OCI-LY7 (cell line): ENCODE results near the gene POLD2.
A peak's percentile ranks its signal among the peaks of the same experiment; 100 is the strongest.

ENCODE experiments used
- EZH2phosphoT487 ChIP-seq: fragments of 200-600 bp; sonication (generic); IDR thresholded peaks from 2 replicates; pipeline ENCODE4 v1.6.1; 2018; ENCODE audit warnings: low read depth, borderline replicate concordance, mild to moderate bottlenecking, mixed run types, antibody characterized with exemption, low read length, moderate library complexity, mixed read lengths
- TF ChIP-seq, protein P1 (sequence below): fragments of 200-600 bp; sonication (generic); conservative IDR thresholded peaks from 2 replicates; pipeline ENCODE4 v1.5.1; 2014; ENCODE audit warnings: mild to moderate bottlenecking, antibody characterized with exemption, low read length, moderate library complexity, mixed read lengths

GRCh38 chr7:44103923-44104859 is 19.2 kb downstream of the POLD2 start, which contains the start of gene AEBP1:
- TF ChIP-seq, protein P1, sequence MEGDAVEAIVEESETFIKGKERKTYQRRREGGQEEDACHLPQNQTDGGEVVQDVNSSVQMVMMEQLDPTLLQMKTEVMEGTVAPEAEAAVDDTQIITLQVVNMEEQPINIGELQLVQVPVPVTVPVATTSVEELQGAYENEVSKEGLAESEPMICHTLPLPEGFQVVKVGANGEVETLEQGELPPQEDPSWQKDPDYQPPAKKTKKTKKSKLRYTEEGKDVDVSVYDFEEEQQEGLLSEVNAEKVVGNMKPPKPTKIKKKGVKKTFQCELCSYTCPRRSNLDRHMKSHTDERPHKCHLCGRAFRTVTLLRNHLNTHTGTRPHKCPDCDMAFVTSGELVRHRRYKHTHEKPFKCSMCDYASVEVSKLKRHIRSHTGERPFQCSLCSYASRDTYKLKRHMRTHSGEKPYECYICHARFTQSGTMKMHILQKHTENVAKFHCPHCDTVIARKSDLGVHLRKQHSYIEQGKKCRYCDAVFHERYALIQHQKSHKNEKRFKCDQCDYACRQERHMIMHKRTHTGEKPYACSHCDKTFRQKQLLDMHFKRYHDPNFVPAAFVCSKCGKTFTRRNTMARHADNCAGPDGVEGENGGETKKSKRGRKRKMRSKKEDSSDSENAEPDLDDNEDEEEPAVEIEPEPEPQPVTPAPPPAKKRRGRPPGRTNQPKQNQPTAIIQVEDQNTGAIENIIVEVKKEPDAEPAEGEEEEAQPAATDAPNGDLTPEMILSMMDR, result peak; percentile 49; the same call in 1 of the 2 replicates
- no peak for TF ChIP-seq EZH2phosphoT487
